RPMI7951 (cell line): ENCODE results near the gene SLC39A7. TPM values are rescaled to one million over a fixed set of nuclear protein-coding genes. Genes with fewer than 3 reads are reported as not detected.
A peak's percentile ranks its signal among the peaks of the same experiment; 100 is the strongest.

Experiments used
- DNase-seq: peaks from one replicate; pipeline ENCODE4 v3.0.0-alpha.2; 2012; ENCODE audit warnings: low read depth
- total RNA-seq: library from RNA; depleted of rRNA; stranded (reverse); fragments of >200 nt; shearing (Covaris generic); gene quantifications from 2 replicates; pipeline ENCODE4 v1.2.3, GENCODE V29; 2014

The SLC39A7 gene
- total RNA-seq, 1 experiment from 2014 or later, result 58.0 TPM

DNA sequence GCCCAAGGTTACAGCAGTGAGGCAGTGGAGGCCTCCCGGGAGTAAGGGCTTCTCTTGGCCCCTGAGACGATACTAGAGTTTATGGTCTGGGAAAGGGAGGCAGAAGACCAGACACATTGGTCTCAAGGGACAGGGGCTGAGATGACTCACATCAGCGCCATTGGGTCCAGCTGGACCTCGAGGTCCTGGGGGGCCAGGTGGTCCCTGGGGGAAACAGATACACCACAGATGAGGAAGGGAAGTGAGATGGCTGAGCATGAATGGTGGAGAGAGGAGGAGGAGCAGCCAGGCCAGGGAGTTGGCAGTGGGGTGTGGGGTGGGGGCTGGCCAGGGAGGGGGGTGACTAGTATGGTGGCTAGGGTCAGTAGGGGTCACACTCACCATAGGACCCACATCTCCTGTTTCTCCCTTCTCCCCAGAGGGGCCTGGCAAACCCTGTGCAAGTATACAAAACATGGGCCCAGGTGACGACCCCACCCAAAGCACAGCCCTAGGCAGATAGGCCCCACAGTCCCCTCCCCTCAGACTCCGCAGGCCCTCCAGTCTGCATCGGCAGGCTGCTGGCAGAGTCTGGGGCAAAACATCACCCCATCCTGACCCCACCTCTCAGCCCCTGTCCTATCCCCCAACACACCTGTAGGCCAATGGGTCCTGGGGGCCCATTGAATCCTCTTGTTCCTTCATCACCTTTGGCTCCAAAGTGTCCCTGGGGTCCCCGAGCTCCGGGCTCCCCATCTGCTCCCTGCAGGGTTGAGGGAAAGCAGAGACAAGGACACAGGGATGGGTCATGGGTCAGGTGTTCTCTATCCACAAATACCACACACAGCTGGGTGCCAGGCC is 30.3 kb upstream of the SLC39A7 start:
- no peak for DNase-seq

DNA sequence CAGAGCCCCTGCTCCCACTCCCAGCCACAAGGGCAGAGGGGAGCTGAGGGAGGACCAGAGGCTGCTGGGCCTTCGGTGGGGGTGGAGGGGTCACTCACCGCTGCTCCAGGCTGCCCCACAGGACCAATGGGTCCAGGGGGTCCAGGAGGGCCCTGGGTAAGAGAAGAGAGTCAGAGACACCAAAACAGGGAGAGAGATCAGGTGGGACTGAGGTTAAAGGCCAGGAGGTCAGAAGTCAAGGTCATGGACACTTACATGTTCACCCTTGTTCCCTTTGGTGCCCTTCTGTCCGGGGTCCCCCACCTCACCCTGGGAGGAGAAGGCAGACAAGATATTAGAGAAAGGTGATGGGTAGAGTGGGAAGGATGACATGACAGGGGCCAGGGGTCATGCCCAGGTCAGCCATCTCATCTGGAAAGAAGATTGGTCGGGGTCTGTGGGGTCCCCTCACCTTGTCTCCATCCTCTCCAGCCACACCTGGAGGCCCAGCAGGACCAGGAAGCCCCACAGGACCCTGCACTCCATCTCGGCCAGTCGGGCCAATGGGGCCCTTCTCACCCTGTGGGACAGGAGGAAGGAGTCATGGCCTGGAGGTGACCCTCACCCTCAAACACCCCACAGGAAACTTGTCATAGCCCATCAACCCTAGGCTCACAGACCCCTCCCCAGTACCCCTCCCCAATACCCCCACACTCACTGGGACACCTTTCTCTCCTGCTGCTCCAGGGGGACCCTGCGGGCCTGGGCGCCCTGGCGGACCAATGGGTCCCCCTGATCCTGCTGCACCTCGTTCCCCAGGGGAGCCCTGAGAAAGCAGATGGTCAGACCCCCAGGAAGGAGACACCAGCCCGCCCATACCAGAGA is 29.4 kb upstream of the SLC39A7 start:
- DNase-seq, result no peak

DNA sequence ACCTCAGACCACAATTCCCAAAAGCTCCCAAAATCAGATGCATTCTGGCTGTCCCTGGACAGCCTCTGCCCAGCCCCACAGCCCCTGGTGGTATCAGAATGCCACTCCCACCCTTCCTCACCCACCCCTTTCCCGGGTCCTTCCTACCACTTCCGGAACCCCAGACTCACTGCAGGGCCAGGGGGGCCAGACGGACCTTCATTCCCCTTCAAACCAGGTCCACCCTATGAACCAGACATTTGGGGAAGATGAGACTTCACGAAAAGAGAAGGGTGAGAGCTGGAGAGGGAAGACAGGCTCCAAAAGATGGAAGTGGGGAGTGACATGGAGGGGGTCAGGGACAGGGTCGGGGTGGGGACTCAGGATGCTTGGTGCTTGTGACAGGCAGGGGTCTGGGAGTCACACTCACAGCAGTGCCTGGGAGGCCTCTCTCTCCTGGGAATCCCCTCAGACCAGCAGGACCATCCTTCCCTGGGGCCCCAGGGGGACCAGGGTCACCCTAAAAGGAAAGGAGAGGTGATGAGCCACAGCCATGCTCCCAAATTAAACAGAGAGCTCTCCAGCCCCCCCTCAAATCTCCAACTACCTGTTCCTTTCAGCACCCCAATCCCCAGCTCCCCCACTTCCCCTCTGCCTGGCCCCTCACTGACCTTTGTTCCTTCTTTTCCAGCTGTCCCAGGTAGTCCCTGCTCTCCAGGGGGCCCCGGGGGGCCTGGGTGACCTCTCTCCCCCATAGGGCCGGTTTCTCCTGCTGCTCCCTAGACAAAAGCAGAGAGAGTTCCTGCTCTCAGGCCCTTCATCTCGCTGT is 28.6 kb upstream of the SLC39A7 start:
- no peak for DNase-seq

DNA sequence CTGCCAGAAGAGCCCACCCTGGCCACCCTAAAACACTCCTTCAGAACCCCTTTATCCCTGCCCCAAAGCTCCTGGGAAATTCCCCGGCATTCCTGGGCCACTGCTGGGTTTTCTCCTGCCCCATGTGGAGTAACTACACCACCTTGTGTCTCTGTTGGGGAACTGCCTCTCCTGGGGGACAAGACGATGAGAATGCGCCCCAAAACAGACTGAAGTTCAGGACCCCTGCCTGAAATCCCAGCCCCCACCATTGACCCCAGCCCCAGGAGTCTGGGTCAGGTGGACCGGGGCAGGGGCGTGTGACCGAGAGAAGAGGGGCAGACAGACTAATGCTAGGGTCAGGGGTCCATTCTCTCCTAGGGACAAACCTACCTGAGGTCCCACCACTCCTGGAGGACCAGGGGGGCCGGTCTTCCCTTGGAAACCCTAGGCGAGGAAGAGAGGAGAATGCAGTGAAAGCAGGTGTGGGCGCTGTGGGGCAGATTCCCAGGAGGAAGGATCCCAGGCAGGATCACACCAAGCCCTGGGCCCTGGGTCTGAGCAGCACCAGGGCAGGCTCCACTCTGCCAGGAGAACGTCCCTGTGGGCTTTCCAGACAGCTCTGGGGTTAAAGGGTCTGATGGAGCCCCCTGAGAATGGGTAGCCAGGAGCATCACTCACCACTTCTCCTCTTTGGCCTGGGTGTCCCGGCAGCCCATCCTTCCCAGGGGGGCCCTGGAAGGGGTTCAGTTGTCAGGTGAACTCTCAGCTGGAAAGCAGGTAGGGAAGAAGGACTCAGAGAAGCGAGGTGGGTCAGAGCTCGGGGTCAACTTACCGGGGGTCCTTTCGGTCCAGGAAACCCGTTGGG is 27.8 kb upstream of the SLC39A7 start:
- peak; percentile 32 for DNase-seq

DNA sequence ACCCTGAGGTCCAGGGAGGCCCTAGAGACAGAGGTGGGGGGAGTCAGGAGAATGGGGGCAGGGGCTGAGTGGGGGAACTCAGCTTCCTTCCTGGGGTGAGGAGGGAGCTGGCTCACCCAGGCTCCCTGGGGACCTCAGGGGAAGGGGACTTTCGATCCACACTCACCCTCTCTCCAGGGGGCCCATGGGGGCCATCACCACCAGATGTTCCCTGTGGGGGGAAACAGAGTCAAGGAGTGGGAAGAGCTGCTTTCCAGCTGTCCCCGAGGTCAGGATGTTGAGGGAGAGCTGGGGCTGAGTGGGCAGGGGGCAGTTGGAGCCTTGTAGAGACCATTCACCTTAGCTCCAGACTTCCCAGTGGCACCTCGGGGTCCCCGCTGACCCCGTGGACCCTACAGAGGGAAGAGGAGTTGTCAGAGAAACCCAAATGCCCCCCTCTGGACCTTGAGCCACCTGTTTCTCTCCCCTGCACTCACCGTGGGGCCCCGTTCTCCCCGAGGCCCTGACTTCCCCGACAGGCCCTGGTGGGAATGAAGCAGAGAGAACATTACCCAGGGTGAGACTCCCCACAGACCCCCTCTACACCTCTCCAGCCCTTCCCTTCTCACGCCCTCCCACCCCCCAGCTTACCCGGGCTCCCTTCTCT is 27.0 kb upstream of the SLC39A7 start:
- DNase-seq, result no peak

DNA sequence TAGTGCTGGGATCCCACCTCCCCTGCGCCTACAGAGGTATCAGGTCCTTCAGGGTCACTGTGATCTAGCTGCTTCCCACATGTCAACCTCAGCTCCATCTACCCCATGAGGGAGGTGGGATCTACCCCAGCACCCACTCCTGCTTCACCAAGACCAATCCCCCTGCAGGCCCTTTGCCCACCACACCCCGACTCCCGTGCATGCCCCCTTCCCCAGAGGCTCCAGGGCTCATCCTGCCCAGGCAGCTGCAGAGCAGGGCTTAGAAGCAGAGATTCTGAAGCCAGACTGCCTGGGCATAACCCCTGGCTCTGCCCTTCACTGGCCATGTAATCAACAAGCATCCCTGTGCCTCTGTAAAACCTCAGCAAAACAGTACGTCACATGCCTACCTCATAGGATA is 25.9 kb upstream of the SLC39A7 start:
- no peak for DNase-seq

DNA sequence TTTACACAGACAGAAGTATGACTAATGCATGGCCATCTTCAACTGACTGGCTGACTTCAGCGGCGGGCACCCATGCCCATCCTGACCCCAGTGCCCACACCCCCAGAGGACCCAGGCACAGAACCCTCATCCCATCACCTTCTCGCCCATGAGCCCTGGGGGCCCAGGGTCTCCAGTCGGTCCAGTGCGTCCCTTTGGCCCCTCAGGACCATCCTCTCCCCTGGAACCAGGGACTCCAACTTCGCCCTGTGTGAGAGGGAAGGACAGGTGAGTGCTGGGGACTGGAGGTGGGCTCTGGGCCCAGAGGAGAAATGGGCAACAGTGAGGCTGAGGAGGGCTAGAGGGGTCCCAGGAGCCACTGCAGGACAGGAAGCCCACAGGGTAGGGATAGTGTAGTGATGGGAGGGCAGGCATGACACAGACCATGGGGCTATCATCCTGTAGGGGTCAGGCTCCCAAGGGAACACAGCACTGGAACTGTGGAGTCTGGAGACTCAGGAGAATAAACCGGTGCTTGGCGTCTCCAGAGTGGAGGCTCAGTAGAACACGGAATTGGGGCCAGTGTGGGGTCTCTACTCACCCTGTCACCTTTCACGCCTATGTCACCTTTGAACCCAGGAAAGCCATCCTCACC is 25.1 kb upstream of the SLC39A7 start:
- DNase-seq, result no peak

DNA sequence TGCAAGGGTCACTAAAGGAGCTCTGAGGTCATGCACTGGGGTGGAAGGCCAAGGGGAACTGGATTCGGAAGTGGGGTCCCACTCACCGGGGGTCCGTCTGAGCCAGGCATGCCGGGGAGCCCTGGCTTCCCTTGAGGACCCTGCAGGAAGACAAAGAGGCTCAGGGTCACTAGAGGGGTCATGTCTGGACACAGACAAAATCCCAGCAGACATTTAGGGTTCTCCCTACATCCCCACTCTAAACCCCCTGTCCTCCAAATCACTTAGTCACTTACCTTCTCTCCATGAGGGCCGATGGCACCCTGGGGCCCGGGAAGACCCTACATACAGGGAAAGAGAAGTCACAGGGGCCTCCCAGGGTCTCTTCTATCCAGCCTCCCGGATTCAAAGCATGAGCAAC is 23.8 kb upstream of the SLC39A7 start:
- no peak for DNase-seq

DNA sequence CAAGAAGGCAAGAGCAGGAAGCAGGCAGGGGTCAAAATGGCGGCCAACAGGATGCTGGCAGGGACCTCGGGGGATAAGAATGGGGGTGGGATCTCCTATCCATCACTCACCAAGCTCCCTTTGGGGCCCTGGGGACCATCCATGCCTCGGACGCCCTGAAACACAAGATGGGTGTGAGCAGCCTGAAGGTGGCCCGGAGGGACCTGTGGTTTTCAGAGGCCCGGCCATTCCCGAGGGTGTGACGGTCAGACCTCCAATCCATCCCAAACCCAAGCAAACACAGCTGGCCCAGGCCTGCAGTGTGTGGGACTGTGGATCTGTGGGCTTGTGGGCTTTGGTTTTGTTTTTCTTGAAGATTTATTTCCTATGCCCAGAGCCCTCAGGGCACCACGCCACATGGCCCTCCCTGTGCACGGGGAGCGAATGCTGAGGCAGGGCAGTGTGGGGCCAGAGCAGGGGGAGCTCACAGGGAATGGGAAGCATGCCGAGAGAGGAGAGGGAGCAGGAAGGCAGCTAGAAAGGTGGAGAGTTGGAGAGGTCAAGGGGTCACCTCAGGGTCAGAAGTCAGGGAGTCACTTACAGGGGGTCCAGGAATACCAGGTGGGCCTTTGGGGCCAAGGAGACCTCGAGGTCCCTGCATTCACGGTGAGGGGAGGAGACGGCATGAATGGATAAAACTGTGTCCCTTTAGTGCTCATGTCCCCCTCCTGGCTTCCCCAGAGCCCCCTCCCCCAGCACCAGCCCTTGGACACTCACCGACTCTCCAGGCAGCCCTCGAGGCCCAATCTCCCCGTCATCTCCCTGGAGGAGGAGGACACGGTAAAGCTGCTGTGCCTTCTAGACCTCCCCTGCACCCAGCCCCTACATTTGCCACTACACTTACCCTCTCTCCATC is 22.9 kb upstream of the SLC39A7 start:
- peak; percentile 88 for DNase-seq

DNA sequence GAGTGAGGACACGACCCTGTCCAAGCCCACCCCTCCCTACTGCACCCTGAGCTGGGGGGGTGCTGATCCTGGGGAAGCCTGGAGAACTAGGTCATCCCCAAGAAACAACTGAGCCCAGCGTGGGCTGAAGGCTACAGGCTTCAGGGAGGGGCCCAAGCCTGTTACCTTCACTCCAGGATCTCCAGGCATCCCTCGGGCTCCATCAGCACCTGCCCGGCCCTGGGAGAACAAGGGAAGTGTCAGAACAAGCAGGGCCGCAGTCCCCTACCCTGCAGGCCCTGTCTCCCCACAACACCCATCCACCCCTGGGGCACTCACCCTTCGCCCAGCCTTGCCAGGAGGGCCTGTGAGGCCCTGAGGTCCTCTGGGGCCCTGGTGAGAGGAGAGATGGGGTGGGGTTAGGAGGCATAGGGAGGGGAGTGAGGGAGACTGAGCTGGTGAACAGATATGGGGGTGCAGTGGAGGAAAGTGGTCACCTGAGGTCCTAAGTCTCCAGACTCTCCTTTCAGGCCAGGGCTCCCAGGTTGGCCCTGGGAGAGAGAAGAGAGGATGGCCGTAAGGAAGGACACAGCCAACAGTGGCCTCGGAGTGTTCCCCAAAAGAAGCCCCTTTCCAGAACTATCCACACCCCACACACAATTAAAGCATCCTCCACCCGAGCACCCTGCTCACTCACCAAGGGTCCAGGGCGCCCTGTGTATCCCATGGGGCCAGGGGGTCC is 21.8 kb upstream of the SLC39A7 start:
- no peak for DNase-seq

DNA sequence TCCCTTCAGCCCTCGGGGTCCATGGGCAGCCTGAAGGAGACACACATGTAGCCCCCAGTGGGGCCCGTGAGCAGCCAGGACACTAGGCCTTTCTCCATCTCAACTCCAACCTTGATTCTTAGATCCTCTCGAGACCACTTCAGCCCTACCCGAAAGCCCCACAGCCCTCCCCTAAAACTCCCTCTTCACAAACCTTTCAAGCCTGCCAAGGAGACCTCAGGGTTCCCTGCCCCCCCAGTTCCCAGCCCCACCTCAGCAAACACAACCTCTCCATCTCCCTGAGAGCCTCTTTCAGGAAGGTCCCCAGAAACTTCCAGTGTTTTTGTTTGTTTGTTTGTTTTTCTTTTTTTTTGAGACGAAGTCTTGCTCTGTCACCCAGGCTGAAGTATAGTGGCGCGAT is 19.5 kb upstream of the SLC39A7 start:
- DNase-seq, result no peak

DNA sequence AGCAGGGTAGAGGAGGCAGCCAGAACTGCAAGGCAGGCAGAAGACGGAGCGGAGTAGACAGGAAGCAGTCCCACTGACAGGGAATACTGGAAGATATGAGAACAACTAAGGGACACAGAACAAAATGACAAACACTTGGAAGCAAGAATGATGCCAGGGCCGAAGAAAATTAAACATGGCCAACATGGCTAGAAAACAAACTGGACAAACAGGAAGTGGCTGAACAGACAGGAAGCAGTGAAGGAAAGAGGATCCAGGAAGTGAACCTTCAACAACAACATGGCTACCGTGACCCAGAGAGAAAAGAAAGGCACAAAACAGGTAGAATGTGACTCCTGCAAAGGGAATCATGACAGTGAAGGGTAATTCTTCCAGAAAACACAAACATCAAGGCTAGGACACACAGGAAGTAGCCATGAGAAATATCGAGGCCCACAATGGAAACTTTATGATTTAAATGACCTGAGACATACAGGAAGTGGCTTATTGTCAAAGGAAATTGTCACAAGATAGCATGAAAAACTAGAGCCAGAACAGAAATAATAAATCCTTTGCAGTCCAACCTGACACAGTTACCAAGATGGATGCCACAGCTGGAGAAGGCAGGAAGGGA is 17.5 kb upstream of the SLC39A7 start:
- DNase-seq, result no peak

DNA sequence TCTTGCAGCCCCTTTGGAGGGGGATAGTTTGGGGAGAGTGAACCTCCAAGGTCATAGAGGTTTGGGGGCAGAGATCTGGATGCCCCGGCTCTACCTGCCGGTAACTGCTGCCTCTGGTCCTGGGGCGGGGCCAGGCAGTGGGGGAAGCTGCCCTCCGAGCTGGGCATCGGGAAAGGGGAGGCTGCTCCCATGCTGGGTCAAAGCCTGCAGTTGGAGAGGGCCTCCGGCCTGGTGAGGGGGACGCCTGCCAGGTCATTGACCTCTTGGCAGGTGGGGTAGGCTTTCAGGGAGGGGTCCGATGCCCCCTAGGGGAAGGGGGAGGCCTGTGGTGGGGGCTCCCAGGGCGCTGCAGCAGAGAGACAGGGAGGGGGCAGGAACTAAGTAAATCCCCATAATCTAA is 15.5 kb upstream of the SLC39A7 start:
- no peak for DNase-seq

DNA sequence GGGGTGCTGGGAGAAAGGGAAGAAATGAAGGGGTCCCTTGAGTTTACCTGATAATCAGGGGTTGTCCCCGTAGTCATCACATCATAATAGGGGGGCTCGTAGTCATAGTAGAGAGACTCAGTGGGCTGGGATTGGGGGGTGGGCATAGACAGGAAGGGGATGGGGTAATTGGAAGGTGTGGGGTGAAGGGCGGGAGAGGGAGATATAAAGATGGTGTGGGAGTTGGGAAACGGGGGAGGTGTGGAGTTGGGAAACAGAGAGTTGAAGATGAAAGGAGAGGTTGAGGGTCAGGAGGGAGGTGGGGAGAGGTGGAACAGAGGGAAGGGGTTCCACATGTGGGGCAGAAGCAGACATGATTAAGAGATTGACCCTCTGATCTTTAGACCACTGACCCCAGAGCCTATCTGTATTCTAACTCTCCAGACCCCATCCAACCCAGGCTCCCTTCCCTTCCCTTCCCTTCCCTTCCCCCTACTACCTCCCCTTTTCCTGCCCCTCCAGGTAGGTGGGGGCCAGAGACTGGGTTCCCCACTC is 14.9 kb upstream of the SLC39A7 start:
- DNase-seq, result no peak

DNA sequence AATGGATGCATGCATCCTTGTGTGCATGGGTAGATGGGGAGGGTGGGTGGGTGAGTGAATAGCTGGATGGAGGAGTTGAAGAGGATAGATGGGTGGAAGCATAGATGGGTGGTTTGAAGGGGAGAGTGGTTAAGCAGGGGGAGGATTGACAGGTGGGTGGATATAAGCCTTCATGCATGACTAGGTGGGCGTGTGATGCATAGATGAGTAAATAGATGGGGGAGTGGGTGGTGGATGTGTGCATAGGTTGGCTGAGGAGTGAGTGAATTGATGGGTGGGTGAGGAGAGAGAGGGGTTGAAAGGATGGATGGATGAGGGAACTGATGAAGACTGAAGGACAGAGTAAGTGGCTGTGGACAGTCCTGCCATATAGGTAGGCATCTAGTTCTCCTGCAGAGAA is 12.9 kb upstream of the SLC39A7 start:
- DNase-seq, result no peak

DNA sequence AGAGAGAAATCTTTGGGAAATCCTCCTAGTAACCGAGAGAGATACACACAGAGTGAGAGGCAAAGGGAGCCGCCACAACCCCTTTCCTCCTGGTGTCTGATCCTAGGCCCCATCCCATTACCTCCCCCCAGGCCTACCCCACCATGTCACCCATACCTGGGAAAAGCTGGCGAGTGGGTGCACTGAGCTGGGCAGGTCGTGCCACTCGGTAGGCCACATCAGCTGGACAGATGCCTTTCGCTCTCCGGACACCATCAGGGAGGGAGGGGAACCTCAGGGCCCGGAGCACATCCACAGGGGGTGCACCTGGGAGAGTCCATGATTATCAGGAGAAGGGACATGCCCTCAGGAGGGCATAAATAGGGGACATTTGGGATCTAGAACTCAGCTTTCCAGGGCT is 11.5 kb upstream of the SLC39A7 start:
- DNase-seq, result no peak

DNA sequence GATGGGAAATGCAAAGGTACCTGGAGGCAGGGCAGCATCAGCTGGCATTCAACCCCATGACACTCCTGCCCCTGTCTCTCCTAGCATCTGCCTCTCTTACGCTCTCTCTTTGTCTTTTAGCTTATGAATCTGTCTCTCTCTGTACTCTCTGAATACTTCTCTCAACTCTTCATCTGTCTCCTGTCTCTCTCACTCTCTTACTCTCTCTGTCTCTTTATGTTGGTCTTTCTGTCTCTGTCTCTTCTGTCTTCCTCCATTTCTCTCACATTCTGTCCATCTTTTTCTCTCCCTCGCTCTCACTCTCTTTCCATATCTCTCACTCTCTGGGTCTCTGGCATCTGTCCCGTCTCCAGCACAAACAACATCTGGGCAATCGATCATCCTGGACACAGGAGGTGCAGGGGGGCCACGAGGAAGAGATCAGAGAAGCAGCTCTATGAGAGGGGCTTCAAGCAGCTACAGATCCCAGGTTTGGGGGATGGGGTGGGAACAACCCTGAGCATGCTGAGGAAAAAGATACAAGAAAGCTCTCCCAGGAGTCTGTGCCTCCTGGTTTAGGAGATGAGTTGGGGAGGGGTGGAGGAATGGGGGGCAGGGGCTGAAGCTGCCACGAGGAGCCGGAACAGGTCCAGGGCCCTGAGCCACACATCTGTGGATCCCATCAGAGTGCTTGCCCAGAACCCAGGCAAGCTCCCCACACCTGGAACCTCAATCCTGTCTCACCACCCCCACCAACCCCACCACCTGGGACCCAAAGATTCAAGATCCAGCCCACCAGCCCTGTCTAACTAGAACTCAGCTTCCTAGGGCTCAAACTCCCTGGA is 10.8 kb upstream of the SLC39A7 start:
- DNase-seq, result no peak
